ENCODE data around the gene NAV1. TPM values are rescaled to one million over a fixed set of nuclear protein-coding genes. Genes with fewer than 3 reads are reported as not detected.

NAV1 gene
- total and polyA plus RNA-seq, 2 of the 8 experiments (the other 6 are each of a cell fraction or from before 2014, with no cell fraction given): 9.9 to 42.7 TPM

GRCh38 chr1:201510734-201511133 is 28.2 kb upstream of the NAV1 start:
- Histone ChIP-seq H4K5ac (ENCODE audit: insufficient read length, low read depth, low read length) (no peak overlapping the region), H3K23me2 (ENCODE audit: low read depth, low read length) (peaks cover 5% of the 10 kb centered on the region; the same call in 1 of the 2 replicates), H3K27ac (ENCODE audit: low read depth, low read length) (no peak overlapping the region), H2BK12ac (ENCODE audit: low read depth, low read length) (no peak overlapping the region), H2BK120ac (replicated peaks; ENCODE audit: low read depth, low read length) (no peak overlapping the region), H3K9ac (replicated peaks in 1 of 4; ENCODE audit: extremely low read depth in 1 of 4, low read depth in 3 of 4, low read length in 3 of 4) (no peak overlapping the region), H3K79me1 (ENCODE audit: low read depth, low read length) (no peaks in the 10 kb centered on the region), H3K4me2 (ENCODE audit: insufficient read depth in 1 of 2, low read depth in 2 of 2, low read length in 2 of 2) (no peak overlapping the region), H3K4me3 (ENCODE audit: extremely low read depth in 1 of 4, insufficient read depth in 2 of 4, low read depth in 3 of 4, low read length in 4 of 4) (no peak overlapping the region), H3K23ac (ENCODE audit: insufficient read length) (no peak overlapping the region), H2AK5ac (ENCODE audit: low read depth, low read length) (no peak overlapping the region), H3K27me3 (replicated peaks in 1 of 4; ENCODE audit: control insufficient read depth in 3 of 4, extremely low read depth in 1 of 4, insufficient read depth in 3 of 4, low read length in 3 of 4) (peaks cover 3 to 31% (median 20%) of the 10 kb centered on the region in 4 experiments), H3K79me2 (ENCODE audit: control insufficient read depth in 1 of 2, insufficient read depth in 2 of 2, low read length in 2 of 2) (no peaks in the 10 kb centered on the region), H4K8ac (ENCODE audit: extremely low read depth, insufficient read depth, low read length) (no peak overlapping the region), H3K9me3 (ENCODE audit: insufficient read depth in 2 of 2, low read depth in 1 of 2, low read length in 1 of 2) (no peaks in the 10 kb centered on the region), H4K91ac (replicated peaks; ENCODE audit: insufficient read length, low read length) (no peak overlapping the region), H3K18ac (ENCODE audit: extremely low read depth, low read length) (no peak overlapping the region), H2BK20ac (ENCODE audit: low read length) (no peak overlapping the region), H3K4me1 (replicated peaks in 1 of 4; ENCODE audit: control insufficient read depth in 3 of 4, insufficient read depth in 4 of 4, low read length in 3 of 4) (peaks cover 6 to 13% (median 7%) of the 10 kb centered on the region in 4 experiments; a peak in 6 of 7 replicates), H2BK5ac (ENCODE audit: low read depth, low read length) (no peak overlapping the region), H3K56ac (replicated peaks; ENCODE audit: insufficient read length, low read depth, low read length) (no peak overlapping the region), H3K36me3 (ENCODE audit: control insufficient read depth in 2 of 4, insufficient read depth in 4 of 4, low read length in 3 of 4) (no peaks in the 10 kb centered on the region), H2BK15ac (ENCODE audit: low read length) (no peak overlapping the region), H2AFZ (ENCODE audit: low read length) (no peak overlapping the region), H3K14ac (ENCODE audit: insufficient read length) (no peak overlapping the region), H4K20me1 (replicated peaks in 1 of 2; ENCODE audit: control insufficient read depth in 1 of 2, insufficient read depth in 2 of 2, low read length in 2 of 2) (no peaks in the 10 kb centered on the region), H3K4ac (replicated peaks; ENCODE audit: insufficient read length, low read depth, low read length) (no peak overlapping the region)
- no peak for DNase-seq (ENCODE audit: low read depth in 1 of 2, low spot score in 2 of 2)
- TF ChIP-seq SP1 (IDR thresholded peaks at IDR 0.05; ENCODE audit: low read depth, low read length) (no peak), POLR2AphosphoS5 (IDR thresholded peaks at IDR 0.05; ENCODE audit: low read depth, low read length) (no peak), KDM5A (IDR thresholded peaks at IDR 0.05; ENCODE audit: low read length) (no peak), CBX5 (IDR thresholded peaks at IDR 0.05; ENCODE audit: low read depth, low read length) (no peak), SIRT6 (IDR thresholded peaks at IDR 0.05; ENCODE audit: low read length) (no peak), JUN (IDR thresholded peaks at IDR 0.05; ENCODE audit: low read depth, low read length) (no peak), ZNF274 (IDR thresholded peaks at IDR 0.05; ENCODE audit: borderline replicate concordance, extremely low read depth, low read length) (no peak)
- CTCF ChIA-PET (ENCODE audit: partially characterized antibody): interaction anchor here (1.2 to 43.8 kb wide), 8 partner anchors 5 to 316 kb away, joined by 3 to 929 read pairs (median 10); partner anchors contain the start of genes CSRP1, IPO9, NAV1 and PHLDA3
- WGBS, 2 experiments (ENCODE audit: extremely low coverage in 1 of 2, insufficient coverage in 1 of 2, insufficient read length in 1 of 2, insufficient replicate concordance in 2 of 2, low coverage in 1 of 2, low lambda C conversion rate in 2 of 2, missing lambda C conversion rate in 1 of 2): 87% methylated on average over 1 of the region's 1 CpG; no CpG with 5 or more reads in 1 of the 2 experiments
- no peak for FAIRE-seq
- POLR2A ChIA-PET (ENCODE audit: partially characterized antibody): interaction anchor here (1.1 to 6.3 kb wide), 3 partner anchors 9 to 332 kb away, joined by 3 to 52 read pairs (median 4); no protein-coding TSS in a partner anchor

All from H1 (cell line).